GM19452 (cell line): ENCODE measurements around the gene CALML5.

Experiments used
- ATAC-seq: cut with Tn5 transposase; IDR thresholded peaks from one replicate; pipeline ENCODE4 v1.9.1; 2021; ENCODE audit not compliant: unreplicated experiment

Gene CALML5

DNA sequence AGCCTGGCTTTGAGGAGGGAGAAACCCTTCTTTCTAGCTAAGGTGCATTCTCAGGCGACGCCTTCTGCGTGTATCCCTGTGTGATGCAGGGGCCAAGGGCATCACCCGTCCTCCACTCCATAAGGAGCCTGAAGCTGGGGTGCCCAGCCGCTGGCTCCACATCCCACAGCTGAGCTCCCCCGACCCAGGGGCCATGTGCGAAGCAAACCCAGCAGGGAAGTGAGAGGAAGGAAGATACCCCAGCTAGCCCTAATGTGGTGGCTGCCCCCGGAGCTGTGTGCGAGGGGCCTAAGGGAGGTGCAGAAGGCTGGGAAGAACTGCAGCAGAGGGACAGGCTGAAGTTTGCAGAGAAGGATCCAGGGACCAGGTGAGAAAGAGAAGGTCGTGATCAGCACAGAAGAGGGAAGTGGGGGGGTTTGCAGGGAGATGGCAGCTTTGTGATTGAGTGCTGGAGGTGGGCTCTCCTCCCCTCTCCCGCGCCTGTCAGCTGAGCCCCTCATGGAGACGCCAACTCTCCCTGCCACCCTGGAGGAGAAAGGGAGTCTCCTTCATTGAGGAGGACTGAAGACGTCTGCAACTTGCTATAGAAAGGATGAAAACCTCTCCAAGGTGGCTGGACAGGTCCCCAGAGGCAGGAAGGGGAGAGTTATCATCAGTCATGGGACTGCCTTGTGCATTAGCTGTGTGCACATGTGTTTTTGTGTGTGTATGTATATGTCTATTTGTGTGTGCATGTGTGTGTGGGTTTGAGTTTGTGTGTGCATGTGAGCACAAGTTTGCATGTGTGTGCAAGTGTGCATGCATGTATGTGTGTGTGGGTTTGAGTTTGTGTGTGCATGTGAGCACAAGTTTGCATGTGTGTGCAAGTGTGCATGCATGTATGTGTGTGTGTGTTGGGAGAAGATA is 3.5 kb upstream of the CALML5 start:
- no peak for ATAC-seq

DNA sequence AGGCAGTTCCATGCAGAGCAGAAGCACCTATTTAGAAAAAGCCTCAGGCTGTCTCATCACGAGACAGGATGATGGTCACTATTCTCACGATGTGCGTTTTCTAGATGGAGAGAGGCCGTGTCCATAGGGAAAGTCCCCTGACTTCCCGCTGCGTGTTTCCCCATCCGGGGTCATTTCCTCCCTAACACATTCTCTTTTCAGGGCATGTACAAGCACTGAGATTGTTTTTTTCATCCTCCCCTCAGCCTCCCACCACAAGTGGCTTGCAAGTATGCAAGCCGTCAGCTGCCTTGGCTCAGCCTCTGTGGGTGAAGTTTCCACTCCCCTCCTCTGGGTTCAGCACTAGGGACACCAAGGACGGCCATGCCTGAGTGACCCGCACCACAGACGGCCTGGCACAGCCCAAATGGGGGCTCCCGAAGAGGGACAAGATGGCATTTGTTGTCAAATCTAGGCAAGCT is 2.7 kb upstream of the CALML5 start:
- ATAC-seq: no peak

DNA sequence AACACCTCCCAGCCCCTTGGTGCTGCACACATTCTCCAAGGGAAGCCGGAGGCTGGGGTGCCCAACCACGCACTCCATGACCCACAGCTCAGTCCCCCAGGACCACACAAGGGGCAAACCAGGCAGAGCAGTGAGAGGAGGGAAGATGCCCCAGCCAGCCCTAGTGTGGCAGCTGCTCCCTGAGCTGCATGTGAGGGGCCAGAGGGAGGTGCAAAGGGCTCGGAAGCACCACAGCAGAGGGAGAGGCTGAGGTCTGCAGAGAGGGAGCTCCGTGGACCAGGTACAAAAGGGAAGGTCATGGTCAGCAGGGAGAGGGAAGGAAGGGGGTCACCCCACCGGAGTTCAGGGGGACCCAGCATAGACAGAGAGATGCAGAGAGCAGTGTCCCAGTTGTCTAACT is 1.5 kb upstream of the CALML5 start:
- ATAC-seq: no peak

- ATAC-seq: no peak
Observed at GRCh38 chr10:5500162-5500670, 846 bp upstream of the CALML5 start.

GRCh38 chr10:5498791-5499492 is 428 bp downstream of the CALML5 start:
- no peak for ATAC-seq

GRCh38 chr10:5497948-5498730 is 1.2 kb downstream of the CALML5 start:
- no peak for ATAC-seq

GRCh38 chr10:5497289-5497688 is 2.1 kb downstream of the CALML5 start:
- ATAC-seq: no peak

- no peak for ATAC-seq
Observed at GRCh38 chr10:5496261-5497250, 2.8 kb downstream of the CALML5 start.

GRCh38 chr10:5494611-5495010 is 4.8 kb downstream of the CALML5 start:
- ATAC-seq: no peak

DNA sequence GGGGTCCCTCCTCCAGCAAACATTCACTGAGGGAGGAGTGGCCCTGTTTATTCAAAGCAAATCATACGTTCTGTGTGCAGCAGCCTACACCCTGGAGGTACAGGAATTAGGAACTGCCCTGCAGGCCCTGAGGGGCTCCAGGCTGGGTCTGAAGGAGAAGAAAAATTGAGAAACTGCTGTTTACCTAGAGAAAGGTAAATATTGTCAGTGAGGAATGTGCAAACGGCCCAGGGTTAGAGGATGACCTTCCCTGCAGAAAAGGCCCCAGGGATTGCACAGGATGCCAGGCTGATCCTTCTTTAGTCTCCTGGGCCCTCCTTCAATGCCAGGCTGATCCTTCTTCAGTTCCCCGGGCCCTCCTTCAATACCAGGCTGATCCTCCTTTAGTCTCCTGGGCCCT is 5.7 kb downstream of the CALML5 start:
- ATAC-seq: no peak

DNA sequence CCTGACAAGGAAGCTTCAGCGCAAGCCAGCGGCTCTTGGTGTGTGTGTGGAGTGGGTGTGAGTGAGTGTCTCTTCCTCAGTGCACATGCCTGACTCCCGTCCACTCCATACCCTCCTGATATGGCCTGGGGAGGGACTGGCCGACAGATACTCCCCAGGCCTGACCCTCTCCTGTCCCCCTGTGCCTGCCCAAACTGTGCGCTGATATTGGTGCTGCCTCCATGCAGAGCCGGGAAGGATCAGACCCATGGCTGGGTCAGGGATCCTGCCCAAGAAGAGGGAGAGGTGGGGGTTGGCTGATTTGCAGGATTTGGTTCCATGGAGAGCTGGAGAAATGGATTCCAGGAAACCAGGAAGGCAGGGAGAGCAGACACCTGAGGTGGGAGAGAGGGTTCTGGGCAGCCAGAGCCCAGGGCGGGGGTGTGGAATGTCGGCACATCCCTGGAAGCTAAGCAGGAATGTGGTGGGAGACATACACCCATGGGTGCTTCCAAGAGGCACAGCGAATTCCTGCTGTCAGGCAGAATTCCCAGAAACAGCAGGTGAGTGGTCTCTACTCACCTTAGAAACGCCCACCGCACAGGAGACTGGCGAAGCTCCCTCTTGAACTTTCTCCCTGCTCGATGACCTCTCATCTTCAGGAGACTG is 6.3 kb downstream of the CALML5 start:
- no peak for ATAC-seq

GRCh38 chr10:5492322-5492855 is 7.0 kb downstream of the CALML5 start:
- ATAC-seq: no peak

GRCh38 chr10:5491477-5491876 is 7.9 kb downstream of the CALML5 start:
- no peak for ATAC-seq

DNA sequence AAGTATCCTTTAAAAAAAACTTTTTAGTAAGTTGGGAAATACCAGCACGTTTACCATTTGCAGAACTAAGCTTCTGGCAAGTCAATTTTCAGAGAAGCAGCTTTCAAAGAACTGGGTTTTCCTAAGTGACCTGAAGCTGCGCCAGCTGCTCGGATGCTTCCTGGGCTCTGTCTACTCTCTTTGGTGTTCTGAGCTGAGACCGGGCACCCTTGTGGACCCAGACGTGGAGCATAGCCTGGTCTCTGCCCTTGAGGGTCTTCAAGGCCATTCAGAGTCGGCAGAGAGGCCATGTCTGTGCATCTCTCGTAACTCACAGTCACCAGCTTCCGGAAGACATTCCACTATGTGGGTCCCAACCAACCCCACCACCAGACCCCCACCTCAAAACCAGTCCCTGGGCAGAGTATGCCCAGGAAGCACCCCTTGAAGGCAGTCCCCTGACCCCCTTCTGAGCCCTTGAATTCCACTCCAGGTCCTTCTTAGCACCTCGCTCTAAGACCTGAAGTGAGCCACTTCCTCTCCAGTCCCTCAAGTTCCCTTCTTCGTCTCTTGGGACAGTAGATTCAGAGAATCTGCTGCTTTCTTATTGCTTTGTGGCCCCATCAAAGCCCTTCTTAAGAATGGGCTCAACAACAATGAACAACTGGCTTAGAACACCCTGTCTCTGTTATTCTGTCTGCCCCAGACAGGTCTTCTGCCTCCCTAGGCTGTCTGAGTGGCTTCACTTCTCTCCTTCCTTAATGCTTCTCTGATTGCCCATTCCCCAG is 8.5 kb downstream of the CALML5 start:
- ATAC-seq: no peak

DNA sequence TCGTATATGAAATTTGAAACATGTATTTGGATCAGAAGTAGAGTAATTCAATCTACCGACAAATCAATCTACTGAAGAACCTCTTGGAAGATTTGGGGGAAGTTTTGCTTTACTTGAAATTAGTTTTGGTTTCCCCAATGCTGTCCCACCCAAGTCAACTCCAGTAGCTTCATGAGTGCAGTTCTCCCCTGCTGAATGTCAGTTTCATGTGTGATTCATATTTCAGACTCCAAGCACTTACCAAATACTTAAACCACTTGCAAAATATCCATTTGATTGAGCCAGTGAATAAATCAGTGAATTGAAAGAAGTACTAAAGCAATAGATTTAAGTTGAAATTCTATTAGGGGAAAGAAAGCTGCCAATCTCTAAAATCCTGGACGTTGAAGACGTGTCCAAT is 9.3 kb downstream of the CALML5 start:
- ATAC-seq: no peak

DNA sequence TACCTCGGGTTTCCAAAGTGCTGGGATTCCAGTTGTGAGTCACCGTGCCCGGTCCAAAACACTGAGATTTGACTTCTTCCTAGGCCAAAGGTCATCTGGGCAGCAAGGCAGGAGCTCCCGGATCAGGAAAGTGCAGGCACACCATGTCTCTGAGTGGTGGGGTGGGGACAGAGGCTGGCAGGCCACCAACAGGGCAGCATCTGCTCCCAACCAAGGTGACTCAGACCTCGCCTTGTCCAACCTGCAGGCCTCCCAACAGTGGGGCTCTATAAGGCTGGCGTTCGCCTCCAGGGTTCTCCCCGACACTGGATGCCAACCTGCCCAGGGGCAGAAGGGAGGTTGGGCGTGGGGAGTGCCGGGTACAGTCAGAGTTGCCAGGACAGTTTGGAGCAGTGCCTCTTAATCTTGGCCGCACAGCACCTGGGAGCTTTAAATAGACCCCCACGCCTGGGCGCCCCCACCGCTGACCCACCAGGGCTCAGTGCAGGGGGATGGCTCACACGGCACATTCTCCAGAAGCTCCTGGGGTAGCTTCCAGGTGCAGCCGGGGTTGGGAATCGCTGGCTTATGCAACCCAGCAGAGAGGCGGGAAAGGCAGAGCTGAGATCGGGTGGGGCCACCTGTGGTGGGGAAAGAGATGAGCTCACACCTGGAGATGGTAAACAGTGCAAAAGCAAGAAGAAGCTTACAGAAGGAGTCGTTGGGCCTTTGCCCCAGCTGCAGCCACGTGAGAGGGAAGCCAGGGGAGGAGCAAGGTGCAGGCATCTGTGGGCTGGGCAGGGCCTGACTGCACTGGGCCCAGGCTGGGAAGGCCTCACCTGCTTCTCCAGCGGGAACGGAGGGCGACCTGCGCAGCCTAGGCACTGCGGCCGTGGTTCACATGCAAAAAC is 10.9 kb downstream of the CALML5 start:
- ATAC-seq: no peak

DNA sequence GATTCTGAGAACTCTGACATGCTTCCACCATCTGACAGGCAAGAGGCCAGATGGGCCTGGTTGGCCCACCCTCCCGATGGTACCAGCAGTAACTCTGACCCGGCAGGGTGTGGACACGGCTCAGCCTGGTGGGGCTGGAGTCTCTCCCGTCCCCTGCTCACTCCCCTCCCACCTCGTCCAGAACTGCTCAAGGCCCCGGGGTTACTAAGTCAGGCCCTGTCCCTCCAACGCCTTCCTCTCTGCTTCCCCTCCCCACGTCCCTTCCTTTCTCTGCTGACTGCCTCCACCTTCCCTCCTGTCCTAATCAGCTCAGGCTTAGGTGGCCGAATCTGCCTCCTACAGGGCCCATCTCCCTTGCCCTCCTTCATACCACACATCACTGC is 12.5 kb downstream of the CALML5 start:
- no peak for ATAC-seq
